Ramos (cell line): ENCODE results near the gene RASL11B.

Experiments used
- in situ Hi-C: fragments of 300-500 bp; cut with MboI; formaldehyde crosslinking; loops from one replicate; pipeline ENCODE4 v1.14.3; 2022; ENCODE audit warnings: low sequenced_read_pairs; ENCODE audit not compliant: unreplicated experiment

RASL11B gene

GRCh38 chr4:52841682-52842456 is 20.2 kb upstream of the RASL11B start:
- in situ Hi-C loops, result no loop called here

- in situ Hi-C loops, result no loop called here
These were observed 19.3 kb upstream of the RASL11B start for GRCh38 chr4:52842792-52843191.

GRCh38 chr4:52843351-52843750 is 18.8 kb upstream of the RASL11B start:
- in situ Hi-C loops, result no loop called here

GRCh38 chr4:52843958-52844357 is 18.2 kb upstream of the RASL11B start:
- in situ Hi-C loops, result no loop called here

- in situ Hi-C loops, result no loop called here
These were observed 17.5 kb upstream of the RASL11B start for GRCh38 chr4:52844596-52844995.

GRCh38 chr4:52846502-52846901 is 15.6 kb upstream of the RASL11B start:
- in situ Hi-C loops, result no loop called here

GRCh38 chr4:52848254-52848653 is 13.9 kb upstream of the RASL11B start:
- in situ Hi-C loops, result no loop called here

GRCh38 chr4:52850406-52851124 is 11.6 kb upstream of the RASL11B start:
- in situ Hi-C loops, result no loop called here

GRCh38 chr4:52852041-52852440 is 10.1 kb upstream of the RASL11B start:
- in situ Hi-C loops, result no loop called here

GRCh38 chr4:52852711-52853110 is 9.4 kb upstream of the RASL11B start:
- in situ Hi-C loops, result no loop called here

- in situ Hi-C loops, result no loop called here
These were observed 8.8 kb upstream of the RASL11B start for GRCh38 chr4:52853351-52853750.

GRCh38 chr4:52856801-52857200 is 5.3 kb upstream of the RASL11B start:
- in situ Hi-C loops, result no loop called here

- in situ Hi-C loops, result no loop called here
These were observed 1.8 kb upstream of the RASL11B start for GRCh38 chr4:52860361-52860760.

GRCh38 chr4:52861171-52861823 is 820 bp upstream of the RASL11B start:
- in situ Hi-C loops, result no loop called here

- in situ Hi-C loops, result no loop called here
These were observed 583 bp downstream of the RASL11B start for GRCh38 chr4:52862639-52863161.

- in situ Hi-C loops, result no loop called here
These were observed 1.2 kb downstream of the RASL11B start for GRCh38 chr4:52863324-52863723.

GRCh38 chr4:52864793-52865192 is 2.7 kb downstream of the RASL11B start:
- in situ Hi-C loops, result no loop called here

- in situ Hi-C loops, result no loop called here
These were observed 3.2 kb downstream of the RASL11B start for GRCh38 chr4:52865300-52865699.

GRCh38 chr4:52866734-52867133 is 4.6 kb downstream of the RASL11B start:
- in situ Hi-C loops, result no loop called here

- in situ Hi-C loops, result no loop called here
These were observed 5.0 kb downstream of the RASL11B start for GRCh38 chr4:52867163-52867562.

- in situ Hi-C loops, result no loop called here
These were observed 6.0 kb downstream of the RASL11B start for GRCh38 chr4:52868133-52868532.
